Prostate gland (tissue), 2 donors: Measurements from ENCODE around the gene SYMPK.

ENCODE experiments used
- POLR2A ChIP-seq: fragments of 450-650 bp; IDR thresholded peaks from one replicate; pipeline ENCODE4 v1.6.1; 2016; ENCODE audit warnings: antibody characterized with exemption, mild to moderate bottlenecking
- TF ChIP-seq, protein P1 (sequence below), 4 experiments: fragments of 200-600 bp in 2 of 4; fragments of 450-650 bp in 2 of 4; sonication (generic) in 2 of 4; IDR thresholded peaks; 1 replicate in 3 of 4; 2 replicates in 1 of 4; pipeline ENCODE4 v1.5.1; 2016 to 2019; ENCODE audit warnings: antibody characterized with exemption in 4 of 4, mild to moderate bottlenecking in 2 of 4, moderate library complexity in 2 of 4

DNA sequence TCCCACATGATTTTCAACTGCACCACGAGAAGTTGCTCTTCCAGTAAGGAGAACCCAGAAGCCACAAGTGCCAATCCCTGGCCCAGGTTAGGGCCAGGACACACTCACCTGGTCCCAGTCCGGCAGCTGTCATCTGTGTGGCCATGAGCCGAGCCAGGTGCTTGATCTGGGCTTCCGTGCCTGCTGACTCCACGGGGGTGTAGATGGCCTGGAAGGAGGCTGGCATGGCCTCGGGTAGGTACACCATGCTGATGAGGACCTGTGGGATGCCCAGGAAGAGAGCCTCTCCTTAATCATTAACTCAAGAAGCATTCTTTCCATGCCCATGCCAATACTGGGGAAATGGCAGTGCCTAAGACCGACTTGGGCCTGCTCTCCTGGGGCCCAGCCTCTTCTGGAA is 28.0 kb downstream of the SYMPK start:
- TF ChIP-seq, protein P1, sequence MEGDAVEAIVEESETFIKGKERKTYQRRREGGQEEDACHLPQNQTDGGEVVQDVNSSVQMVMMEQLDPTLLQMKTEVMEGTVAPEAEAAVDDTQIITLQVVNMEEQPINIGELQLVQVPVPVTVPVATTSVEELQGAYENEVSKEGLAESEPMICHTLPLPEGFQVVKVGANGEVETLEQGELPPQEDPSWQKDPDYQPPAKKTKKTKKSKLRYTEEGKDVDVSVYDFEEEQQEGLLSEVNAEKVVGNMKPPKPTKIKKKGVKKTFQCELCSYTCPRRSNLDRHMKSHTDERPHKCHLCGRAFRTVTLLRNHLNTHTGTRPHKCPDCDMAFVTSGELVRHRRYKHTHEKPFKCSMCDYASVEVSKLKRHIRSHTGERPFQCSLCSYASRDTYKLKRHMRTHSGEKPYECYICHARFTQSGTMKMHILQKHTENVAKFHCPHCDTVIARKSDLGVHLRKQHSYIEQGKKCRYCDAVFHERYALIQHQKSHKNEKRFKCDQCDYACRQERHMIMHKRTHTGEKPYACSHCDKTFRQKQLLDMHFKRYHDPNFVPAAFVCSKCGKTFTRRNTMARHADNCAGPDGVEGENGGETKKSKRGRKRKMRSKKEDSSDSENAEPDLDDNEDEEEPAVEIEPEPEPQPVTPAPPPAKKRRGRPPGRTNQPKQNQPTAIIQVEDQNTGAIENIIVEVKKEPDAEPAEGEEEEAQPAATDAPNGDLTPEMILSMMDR (IDR thresholded peaks at IDR 0.05): no peak
- TF ChIP-seq POLR2A: no peak
